HL-60 (cell line): ENCODE measurements around the gene HNF1B.

Experiments
- GABPA ChIP-seq: IDR thresholded peaks from 2 replicates; pipeline ENCODE4 v1.6.1; 2012; ENCODE audit warnings: low read depth
- POLR2AphosphoS5 ChIP-seq: IDR thresholded peaks from 2 replicates; pipeline ENCODE4 v1.6.1; 2012; ENCODE audit warnings: low read depth
- REST ChIP-seq: IDR thresholded peaks from 2 replicates; pipeline ENCODE4 v1.6.1; 2012; ENCODE audit warnings: low read depth; ENCODE audit not compliant: insufficient replicate concordance
- SPI1 ChIP-seq: IDR thresholded peaks from 2 replicates; pipeline ENCODE4 v1.6.1; 2012; ENCODE audit warnings: low read depth, mild to moderate bottlenecking, borderline replicate concordance
- TF ChIP-seq, protein P1 (sequence below): IDR thresholded peaks from one replicate; pipeline ENCODE4 v1.5.1; 2011; ENCODE audit warnings: low read length, control low read depth, inconsistent platforms; ENCODE audit not compliant: insufficient read depth

- TF ChIP-seq POLR2AphosphoS5 (no peak), GABPA (no peak), REST (no peak), SPI1 (no peak)
- TF ChIP-seq, protein P1, sequence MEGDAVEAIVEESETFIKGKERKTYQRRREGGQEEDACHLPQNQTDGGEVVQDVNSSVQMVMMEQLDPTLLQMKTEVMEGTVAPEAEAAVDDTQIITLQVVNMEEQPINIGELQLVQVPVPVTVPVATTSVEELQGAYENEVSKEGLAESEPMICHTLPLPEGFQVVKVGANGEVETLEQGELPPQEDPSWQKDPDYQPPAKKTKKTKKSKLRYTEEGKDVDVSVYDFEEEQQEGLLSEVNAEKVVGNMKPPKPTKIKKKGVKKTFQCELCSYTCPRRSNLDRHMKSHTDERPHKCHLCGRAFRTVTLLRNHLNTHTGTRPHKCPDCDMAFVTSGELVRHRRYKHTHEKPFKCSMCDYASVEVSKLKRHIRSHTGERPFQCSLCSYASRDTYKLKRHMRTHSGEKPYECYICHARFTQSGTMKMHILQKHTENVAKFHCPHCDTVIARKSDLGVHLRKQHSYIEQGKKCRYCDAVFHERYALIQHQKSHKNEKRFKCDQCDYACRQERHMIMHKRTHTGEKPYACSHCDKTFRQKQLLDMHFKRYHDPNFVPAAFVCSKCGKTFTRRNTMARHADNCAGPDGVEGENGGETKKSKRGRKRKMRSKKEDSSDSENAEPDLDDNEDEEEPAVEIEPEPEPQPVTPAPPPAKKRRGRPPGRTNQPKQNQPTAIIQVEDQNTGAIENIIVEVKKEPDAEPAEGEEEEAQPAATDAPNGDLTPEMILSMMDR: no peak
These were observed 84.9 kb downstream of the HNF1B start for GRCh38 chr17:37659925-37660324.
